Measurements from ENCODE around the gene VPS13D.
A peak's percentile ranks its signal among the peaks of the same experiment; 100 is the strongest.

Gene VPS13D

DNA sequence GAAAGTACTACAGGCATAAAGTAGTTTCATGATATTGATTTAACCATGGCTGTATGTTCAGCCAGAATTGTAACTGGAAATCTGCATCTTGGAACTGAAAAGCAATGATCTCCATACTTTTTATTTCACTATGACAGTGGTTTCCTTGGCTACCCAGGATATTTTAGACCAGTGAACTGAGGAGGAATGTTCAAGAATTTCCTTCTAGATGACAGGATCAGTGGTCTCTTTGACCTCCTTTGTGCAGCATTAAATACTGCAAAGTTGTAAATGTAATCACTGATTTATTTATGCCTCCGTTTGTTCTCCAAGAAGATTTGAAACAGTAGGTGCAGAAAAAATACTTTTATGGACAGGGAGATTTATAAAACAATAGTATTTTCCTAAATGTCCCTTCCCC is 39.5 kb downstream of the VPS13D start:
- in situ Hi-C loops (cut with HindIII; ENCODE audit: low sequenced_read_pairs): no loop called here
- DNase-seq (ENCODE audit: low read depth, low spot score): no peak
- TF ChIP-seq, protein P1, sequence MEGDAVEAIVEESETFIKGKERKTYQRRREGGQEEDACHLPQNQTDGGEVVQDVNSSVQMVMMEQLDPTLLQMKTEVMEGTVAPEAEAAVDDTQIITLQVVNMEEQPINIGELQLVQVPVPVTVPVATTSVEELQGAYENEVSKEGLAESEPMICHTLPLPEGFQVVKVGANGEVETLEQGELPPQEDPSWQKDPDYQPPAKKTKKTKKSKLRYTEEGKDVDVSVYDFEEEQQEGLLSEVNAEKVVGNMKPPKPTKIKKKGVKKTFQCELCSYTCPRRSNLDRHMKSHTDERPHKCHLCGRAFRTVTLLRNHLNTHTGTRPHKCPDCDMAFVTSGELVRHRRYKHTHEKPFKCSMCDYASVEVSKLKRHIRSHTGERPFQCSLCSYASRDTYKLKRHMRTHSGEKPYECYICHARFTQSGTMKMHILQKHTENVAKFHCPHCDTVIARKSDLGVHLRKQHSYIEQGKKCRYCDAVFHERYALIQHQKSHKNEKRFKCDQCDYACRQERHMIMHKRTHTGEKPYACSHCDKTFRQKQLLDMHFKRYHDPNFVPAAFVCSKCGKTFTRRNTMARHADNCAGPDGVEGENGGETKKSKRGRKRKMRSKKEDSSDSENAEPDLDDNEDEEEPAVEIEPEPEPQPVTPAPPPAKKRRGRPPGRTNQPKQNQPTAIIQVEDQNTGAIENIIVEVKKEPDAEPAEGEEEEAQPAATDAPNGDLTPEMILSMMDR (IDR thresholded peaks at IDR 0.05; ENCODE audit: low read depth, low read length): no peak

DNA sequence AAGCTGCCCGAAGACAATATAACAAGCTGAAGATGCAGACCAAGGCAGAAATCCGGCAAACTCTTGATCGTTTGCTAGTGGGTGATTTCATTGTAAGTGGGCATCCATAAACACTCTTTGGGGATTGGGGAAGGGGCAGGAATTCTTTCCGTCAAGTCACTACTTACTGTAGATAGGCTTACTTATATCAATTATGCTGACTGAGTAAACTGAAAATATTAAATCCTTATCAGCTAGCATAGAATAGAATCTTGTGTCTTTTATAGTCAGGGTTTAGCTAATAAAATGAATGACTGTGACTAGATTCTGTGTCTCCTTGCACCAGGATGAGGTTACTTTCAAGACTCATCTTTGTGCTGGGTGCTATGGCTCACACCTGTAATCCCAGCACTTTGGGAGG is 41.2 kb downstream of the VPS13D start:
- in situ Hi-C loops (cut with HindIII; ENCODE audit: low sequenced_read_pairs): no loop called here
- H3K4me3 ChIP-seq (ENCODE audit: low read depth, low read length): no peak overlapping the region
- DNase-seq (ENCODE audit: low read depth, low spot score): no peak
- TF ChIP-seq, protein P1 (IDR thresholded peaks at IDR 0.05; ENCODE audit: low read depth, low read length): no peak

More for the DNA sequence above, 39.5 kb downstream of the VPS13D start:
- no peak overlapping the region for H3K4me3 ChIP-seq (ENCODE audit: low read depth, low read length)

DNA sequence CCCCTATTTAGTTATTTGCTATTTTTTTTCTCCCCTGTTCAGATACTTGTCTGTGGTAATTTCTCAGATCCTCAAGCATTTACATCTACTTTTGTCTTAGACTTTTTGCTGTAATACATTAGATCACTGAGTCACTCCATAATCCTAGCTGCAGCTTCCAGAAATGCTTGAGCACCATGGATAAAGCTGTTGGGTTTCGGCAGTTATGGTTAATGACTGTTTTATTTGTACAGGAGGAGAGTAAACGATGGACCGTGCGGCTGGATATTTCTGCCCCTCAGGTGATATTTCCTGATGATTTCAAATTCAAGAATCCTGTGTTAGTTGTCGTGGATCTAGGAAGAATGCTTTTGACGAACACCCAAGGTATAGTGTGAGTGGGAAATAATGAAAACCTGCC is 42.9 kb downstream of the VPS13D start:
- no peak overlapping the region for H3K4me3 ChIP-seq (ENCODE audit: low read depth, low read length)
- DNase-seq (ENCODE audit: low read depth, low spot score): no peak
- TF ChIP-seq, protein P1 (IDR thresholded peaks at IDR 0.05; ENCODE audit: low read depth, low read length): no peak
- in situ Hi-C loops (cut with HindIII; ENCODE audit: low sequenced_read_pairs): no loop called here

DNA sequence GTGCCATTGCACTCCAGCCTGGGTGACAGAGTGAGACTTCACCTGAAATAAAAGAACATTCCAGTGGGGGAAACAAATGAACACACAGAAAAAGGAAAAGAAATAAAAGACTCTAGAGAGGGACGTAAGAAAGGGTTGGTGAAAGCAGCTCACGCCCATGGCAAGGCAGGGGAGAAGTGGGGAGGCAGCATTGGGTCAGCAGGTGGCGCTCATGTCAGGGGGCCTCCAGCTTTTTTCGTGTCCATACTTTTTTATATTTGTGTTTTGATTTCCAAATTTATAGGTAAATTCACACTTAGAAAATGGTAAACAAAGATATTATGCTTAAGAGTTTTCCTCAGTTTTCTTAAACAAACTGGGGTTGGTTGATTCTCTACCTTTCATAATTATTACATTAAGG is 45.5 kb downstream of the VPS13D start:
- no peak overlapping the region for H3K4me3 ChIP-seq (ENCODE audit: low read depth, low read length)
- DNase-seq (ENCODE audit: low read depth, low spot score): peak; percentile 29
- in situ Hi-C loops (cut with HindIII; ENCODE audit: low sequenced_read_pairs): no loop called here
- TF ChIP-seq, protein P1 (IDR thresholded peaks at IDR 0.05; ENCODE audit: low read depth, low read length): peak; percentile 88

DNA sequence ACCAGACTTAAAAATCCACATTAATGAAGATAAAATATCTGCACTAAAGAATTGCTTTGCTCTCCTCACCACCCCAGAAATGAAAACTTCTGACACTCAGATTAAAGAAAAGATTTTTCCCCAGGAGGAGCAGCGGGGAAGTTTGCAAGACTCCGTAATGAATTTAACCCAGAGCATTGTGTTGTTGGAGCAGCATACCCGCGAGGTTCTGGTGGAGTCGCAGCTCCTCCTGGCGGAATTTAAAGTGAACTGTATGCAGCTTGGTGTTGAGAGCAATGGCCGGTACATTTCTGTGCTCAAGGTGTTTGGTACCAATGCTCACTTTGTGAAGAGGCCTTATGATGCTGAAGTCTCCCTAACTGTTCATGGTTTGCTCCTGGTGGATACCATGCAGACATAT is 46.4 kb downstream of the VPS13D start:
- TF ChIP-seq, protein P1 (IDR thresholded peaks at IDR 0.05; ENCODE audit: low read depth, low read length): peak; percentile 62
- no peak overlapping the region for H3K4me3 ChIP-seq (ENCODE audit: low read depth, low read length)
- peak; percentile 48 for DNase-seq (ENCODE audit: low read depth, low spot score)
- in situ Hi-C loops (cut with HindIII; ENCODE audit: low sequenced_read_pairs): no loop called here

DNA sequence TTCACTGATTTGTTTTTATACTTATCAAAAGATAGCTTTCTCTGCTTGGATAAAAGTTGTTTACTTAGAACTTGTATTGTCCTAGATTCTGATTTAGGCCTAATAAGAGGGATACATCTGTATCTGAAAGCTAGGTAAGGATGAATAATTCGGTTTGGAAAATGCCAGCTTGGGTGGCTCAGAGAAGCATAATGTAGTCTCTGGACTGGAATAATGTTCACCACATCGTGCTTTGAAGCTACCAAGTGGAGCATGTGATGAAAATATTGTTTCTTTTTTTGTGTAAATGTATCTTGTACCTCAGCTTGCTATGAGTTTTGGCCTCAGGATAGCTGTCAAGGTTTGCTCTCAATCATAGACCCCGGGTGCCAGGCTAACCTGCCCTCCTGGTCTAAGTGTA is 49.2 kb downstream of the VPS13D start:
- no peak overlapping the region for H3K4me3 ChIP-seq (ENCODE audit: low read depth, low read length)
- TF ChIP-seq, protein P1 (IDR thresholded peaks at IDR 0.05; ENCODE audit: low read depth, low read length): no peak
- in situ Hi-C loops (cut with HindIII; ENCODE audit: low sequenced_read_pairs): no loop called here
- DNase-seq (ENCODE audit: low read depth, low spot score): no peak
